Measurements from ENCODE around the gene ATOH1.

- no peak for TF ChIP-seq SUZ12 (IDR thresholded peaks at IDR 0.05; ENCODE audit: extremely low read depth, insufficient read depth, insufficient read length)
- no peak for TF ChIP-seq ZNF274 (IDR thresholded peaks at IDR 0.05; ENCODE audit: low read depth, low read length)
Measured at GRCh38 chr4:93842601-93843252, 14.2 kb downstream of the ATOH1 start.

Data from NT2/D1 (cell line).